GM19193 (cell line): ENCODE measurements around the gene NRSN1.

ENCODE experiments used
- POLR2A ChIP-seq: IDR thresholded peaks from 4 replicates; pipeline ENCODE4 v1.6.1; 2011; ENCODE audit not compliant: insufficient read depth, insufficient read length; ENCODE audit errors: extremely low read depth

NRSN1 gene

DNA sequence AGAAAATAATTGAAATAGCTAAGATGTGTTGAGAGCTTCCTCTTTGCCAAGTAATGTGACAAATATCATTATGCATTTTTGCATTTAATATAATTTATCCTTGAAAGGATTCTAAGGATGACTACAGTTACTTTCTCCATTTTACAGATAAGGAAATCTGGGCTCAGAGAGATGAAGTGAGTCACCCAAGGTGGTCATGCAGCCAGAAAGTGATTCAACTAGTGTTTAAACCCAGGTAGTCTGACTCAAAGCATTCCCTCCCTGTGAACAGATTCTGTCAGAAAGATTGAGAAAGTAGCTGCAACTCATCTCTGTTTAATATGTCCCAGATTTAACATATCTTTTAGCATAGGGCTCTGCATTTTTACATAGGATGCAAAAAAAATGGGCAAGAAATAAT, 28.1 kb downstream of the NRSN1 start:
- no peak for TF ChIP-seq POLR2A

GRCh38 chr6:24157886-24158285, 31.9 kb downstream of the NRSN1 start:
- no peak for TF ChIP-seq POLR2A

DNA sequence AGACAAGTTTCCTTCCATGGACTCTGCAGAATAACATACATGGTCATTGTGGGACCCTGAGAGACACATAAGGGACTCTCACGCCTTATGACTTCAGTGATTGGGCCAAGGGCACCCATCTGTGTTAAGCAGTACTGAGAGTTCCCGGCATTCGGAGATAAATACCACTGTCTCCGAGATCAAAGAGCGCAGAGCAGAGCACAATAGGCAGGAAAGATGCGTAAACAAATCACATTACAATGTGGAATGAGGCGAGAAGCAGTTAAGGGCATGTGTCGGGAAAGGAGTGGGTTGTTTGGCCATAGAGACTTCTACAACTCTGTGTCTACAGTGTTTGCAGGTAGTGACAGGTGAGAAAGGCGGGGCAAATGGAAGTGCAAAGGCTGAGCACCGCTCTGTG, 57.6 kb downstream of the NRSN1 start:
- TF ChIP-seq POLR2A: no peak

GRCh38 chr6:24186349-24186748, 60.3 kb downstream of the NRSN1 start:
- no peak for TF ChIP-seq POLR2A

GRCh38 chr6:24187965-24188577, 62.1 kb downstream of the NRSN1 start:
- TF ChIP-seq POLR2A: no peak

DNA sequence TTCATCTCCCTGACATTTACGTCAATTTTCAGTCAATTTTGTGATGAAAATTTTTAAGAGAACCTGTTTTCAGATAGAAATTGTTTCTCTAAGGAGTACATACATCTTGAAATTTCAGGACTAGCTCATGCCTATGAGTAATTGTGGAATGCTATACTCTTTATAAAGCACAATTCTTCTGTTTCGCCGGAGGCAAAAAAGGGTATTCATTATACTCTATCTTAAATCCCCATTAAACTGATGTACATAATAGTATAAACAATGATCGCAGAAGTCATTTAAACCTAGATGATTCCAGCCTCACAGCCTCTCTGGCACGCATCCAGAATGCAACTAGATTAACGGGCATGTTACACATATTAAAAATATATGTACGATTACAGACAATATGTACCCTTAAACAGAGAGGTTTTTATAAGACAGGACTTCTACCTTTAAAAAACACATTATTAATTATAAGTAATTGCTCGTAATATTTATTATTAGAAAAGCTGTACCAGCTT, 62.6 kb downstream of the NRSN1 start:
- no peak for TF ChIP-seq POLR2A

GRCh38 chr6:24191346-24191745, 65.3 kb downstream of the NRSN1 start:
- no peak for TF ChIP-seq POLR2A

DNA sequence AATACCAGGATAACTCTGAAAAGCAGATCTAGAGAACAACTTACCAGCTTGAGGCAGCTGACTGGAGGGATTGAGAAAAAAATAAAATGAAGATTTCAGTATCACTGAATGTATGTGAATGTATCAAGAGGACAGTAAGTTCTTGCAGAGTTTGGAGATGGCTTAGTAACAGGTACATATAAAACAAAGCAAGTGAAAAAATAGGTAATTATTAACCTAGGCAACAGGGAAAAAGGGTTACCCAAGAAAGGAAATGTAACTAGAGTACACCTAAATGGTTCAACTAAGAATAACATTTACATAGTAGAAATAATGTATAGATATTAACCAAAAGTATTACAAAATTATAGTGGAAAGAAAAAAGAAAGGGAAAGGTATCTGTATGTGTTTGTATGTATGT, 67.3 kb downstream of the NRSN1 start:
- TF ChIP-seq POLR2A: no peak

- no peak for TF ChIP-seq POLR2A
These were observed 69.1 kb downstream of the NRSN1 start for GRCh38 chr6:24194978-24195700.

DNA sequence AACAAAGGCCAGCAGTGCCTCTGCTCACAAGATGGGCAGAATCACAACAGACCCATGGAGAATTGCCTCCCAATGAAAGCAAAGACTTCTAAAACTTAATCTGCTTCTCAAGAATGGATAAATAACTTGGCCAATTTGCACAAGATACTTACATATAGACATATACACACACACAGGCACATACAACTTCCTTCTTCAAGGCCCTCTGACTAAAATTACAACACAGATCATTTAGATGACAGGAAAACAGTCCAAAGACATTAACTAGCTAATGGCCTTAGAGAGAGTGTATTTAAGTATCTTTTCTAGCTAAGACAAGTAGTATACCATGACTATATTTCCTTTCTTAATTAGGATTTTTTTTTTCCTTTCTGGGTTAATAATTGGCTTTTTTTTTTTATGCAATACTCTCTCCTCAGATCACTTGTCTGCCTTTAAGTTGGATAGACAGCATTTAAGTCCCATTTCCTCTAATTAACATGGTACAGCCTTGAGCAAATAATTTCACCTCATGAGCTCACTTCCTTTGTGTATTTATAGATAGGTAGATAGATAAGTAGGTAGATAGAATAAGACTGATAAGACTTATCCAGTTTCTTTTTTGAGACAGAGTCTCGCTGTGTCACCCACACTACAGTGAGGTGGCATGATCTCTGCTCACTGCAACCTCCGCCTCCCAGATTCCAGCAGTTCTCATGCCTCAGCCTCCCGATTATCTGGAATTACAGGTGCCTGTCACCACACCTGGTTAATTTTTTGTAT, 70.0 kb downstream of the NRSN1 start:
- TF ChIP-seq POLR2A: no peak
